Calu3 (cell line): ENCODE results near the gene PLEKHM2. TPM values are rescaled to one million over a fixed set of nuclear protein-coding genes. Genes with fewer than 3 reads are reported as not detected.

ENCODE experiments used
- BruUV-seq: library from RNA; stranded (reverse); fragments of 400-500 nt; replicated peaks from 2 replicates; lab custom pipeline; 2021; lab: Mats Ljungman, UMichigan
- CTCF ChIA-PET: fragments of 300-600 bp; sonication (Branson Sonifier 250); formaldehyde crosslinking; loops from one replicate; lab custom pipeline; 2022; ENCODE audit warnings: antibody characterized with exemption; lab: Charles Lee
- DNase-seq: peaks from one replicate; pipeline ENCODE4 v3.0.0; 2022
- H3K27ac Mint-ChIP-seq: one replicate; pipeline ENCODE4 v1.8.0; 2022; ENCODE audit warnings: mixed read lengths; ENCODE audit not compliant: unreplicated experiment
- H3K27me3 Mint-ChIP-seq: one replicate; pipeline ENCODE4 v1.8.0; 2022; ENCODE audit warnings: mixed read lengths; ENCODE audit not compliant: unreplicated experiment
- H3K36me3 Mint-ChIP-seq: one replicate; pipeline ENCODE4 v1.8.0; 2022; ENCODE audit warnings: mild to moderate bottlenecking, moderate library complexity, mixed read lengths; ENCODE audit not compliant: insufficient read depth, unreplicated experiment
- H3K4me1 Mint-ChIP-seq: one replicate; pipeline ENCODE4 v1.8.0; 2022; ENCODE audit warnings: mild to moderate bottlenecking, low read depth, mixed read lengths; ENCODE audit not compliant: unreplicated experiment
- H3K4me3 Mint-ChIP-seq: one replicate; pipeline ENCODE4 v1.8.0; 2022; ENCODE audit warnings: mild to moderate bottlenecking, low read depth, moderate library complexity, mixed read lengths; ENCODE audit not compliant: unreplicated experiment
- H3K9me3 Mint-ChIP-seq: one replicate; pipeline ENCODE4 v1.8.0; 2022; ENCODE audit warnings: low read depth, mixed read lengths; ENCODE audit not compliant: unreplicated experiment
- intact Hi-C: fragments of 100-400 bp; cut with micrococcal nuclease; formaldehyde crosslinking; loops from one replicate; pipeline ENCODE4 v1.10.0; 2022; ENCODE audit not compliant: unreplicated experiment
- total RNA-seq: library from RNA; stranded (reverse); gene quantifications from 2 replicates; pipeline ENCODE4 v1.2.3, GENCODE V29; 2022
- TF ChIP-seq, protein P1 (sequence below): fragments of 200-600 bp; IDR thresholded peaks from one replicate; pipeline ENCODE4 v1.8.0; 2022; ENCODE audit warnings: antibody characterized with exemption; ENCODE audit not compliant: unreplicated experiment

Gene PLEKHM2
- total RNA-seq, 1 experiment from 2014 or later, result 30.4 TPM

DNA sequence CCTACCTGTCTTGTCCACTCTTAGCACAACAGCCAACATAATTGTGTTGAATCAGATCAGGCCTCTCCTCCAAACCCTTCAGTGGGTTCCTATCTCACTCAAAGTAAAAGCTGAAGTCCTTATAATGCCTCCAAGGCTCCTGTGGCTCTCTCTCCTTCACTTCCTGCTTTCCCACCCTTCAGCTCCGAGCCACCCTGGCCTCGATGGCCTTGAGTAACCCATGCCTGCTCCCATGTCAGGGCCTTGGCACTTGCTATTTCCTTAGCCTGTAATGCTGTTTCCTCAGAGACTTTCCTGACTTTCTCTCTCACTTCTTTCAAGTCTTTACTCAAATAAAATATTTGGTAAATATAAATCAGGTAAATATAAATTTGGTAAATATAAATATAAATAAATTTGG is 8.1 kb upstream of the PLEKHM2 start:
- H3K27me3 Mint-ChIP-seq, result no peaks in the 10 kb centered on the region
- H3K36me3 Mint-ChIP-seq, result no peaks in the 10 kb centered on the region
- BruUV-seq, result no TSS peak
- H3K9me3 Mint-ChIP-seq, result no peaks in the 10 kb centered on the region
- H3K4me1 Mint-ChIP-seq, result no peaks in the 10 kb centered on the region
- H3K27ac Mint-ChIP-seq, result no peak overlapping the region
- CTCF ChIA-PET, result no interaction called here
- TF ChIP-seq, protein P1, sequence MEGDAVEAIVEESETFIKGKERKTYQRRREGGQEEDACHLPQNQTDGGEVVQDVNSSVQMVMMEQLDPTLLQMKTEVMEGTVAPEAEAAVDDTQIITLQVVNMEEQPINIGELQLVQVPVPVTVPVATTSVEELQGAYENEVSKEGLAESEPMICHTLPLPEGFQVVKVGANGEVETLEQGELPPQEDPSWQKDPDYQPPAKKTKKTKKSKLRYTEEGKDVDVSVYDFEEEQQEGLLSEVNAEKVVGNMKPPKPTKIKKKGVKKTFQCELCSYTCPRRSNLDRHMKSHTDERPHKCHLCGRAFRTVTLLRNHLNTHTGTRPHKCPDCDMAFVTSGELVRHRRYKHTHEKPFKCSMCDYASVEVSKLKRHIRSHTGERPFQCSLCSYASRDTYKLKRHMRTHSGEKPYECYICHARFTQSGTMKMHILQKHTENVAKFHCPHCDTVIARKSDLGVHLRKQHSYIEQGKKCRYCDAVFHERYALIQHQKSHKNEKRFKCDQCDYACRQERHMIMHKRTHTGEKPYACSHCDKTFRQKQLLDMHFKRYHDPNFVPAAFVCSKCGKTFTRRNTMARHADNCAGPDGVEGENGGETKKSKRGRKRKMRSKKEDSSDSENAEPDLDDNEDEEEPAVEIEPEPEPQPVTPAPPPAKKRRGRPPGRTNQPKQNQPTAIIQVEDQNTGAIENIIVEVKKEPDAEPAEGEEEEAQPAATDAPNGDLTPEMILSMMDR, result no peak
- DNase-seq, result no peak
- H3K4me3 Mint-ChIP-seq, result no peak overlapping the region
- intact Hi-C loops, result no loop called here

DNA sequence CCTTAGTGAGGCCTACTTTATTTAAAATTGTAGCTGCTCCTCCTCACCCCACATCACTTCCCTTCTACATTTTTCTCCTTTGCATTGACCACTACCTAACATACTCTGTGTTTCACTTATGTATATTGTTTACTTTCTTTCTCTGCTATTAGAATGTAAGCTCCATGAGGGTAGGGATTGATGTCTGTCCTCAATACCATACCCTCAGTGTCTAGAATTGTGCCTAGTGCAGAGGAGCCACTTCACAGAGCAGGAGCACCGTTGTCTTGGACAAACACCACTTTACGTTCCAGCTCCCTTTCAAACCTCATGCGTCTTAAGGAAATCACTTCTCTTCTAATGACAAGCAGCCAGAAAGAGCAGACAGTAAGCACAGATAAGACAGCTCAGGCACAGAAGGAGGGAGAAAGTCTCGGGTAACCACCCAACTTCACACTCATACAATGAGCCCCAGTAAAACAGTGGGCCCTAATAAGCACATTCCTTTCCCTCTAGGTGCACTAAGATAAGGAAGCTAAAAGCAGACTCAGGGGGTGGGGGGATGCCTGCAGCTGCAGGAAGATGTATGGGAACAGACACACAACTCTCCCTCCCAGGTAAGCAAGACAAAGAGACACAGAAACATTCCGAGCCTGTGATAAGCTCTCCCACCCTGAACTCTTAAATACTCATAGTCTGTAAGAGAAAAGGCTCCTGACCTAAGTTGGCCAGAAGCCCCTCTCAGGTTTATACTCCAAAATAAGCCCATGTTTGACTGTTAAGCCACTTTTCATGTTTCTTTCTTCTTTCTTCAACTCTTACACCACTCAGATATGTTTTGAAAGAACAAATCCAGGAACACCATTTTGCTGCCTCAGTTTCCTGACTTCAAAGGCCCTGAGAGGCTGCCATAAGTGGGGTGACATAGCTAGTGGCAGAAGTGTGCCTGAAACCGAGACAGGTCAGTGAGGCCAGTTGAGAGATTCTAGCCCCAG is 7.1 kb upstream of the PLEKHM2 start:
- no peak for DNase-seq
- no peak overlapping the region for H3K4me3 Mint-ChIP-seq
- CTCF ChIA-PET, result no interaction called here
- intact Hi-C loops, result no loop called here
- H3K36me3 Mint-ChIP-seq, result no peaks in the 10 kb centered on the region
- H3K9me3 Mint-ChIP-seq, result no peaks in the 10 kb centered on the region
- H3K4me1 Mint-ChIP-seq, result no peaks in the 10 kb centered on the region
- H3K27ac Mint-ChIP-seq, result no peak overlapping the region
- BruUV-seq, result no TSS peak
- no peaks in the 10 kb centered on the region for H3K27me3 Mint-ChIP-seq
- TF ChIP-seq, protein P1, result no peak

DNA sequence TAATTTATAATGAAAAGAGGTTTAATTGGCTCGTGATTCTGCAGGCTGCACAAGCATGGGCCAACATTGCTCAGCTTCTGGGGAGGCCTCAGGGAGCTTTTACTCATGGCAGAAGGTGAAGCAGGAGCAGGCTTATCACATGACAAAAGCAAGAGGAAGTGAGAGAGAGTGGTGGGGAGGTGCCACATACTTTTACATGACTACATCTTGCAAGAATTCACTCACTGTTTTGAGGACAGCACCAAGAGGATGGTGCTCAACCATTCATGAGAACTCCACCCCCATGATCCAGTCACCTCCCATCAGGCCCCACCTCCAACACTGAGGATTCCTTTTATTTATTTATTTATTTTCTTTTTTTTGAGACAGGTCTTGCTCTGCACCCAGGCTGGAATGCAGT is 5.5 kb upstream of the PLEKHM2 start:
- H3K27ac Mint-ChIP-seq, result no peak overlapping the region
- H3K9me3 Mint-ChIP-seq, result no peaks in the 10 kb centered on the region
- TF ChIP-seq, protein P1, result no peak
- peaks cover 12% of the 10 kb centered on the region for H3K36me3 Mint-ChIP-seq
- intact Hi-C loops, result no loop called here
- CTCF ChIA-PET, result no interaction called here
- no peak overlapping the region for H3K4me3 Mint-ChIP-seq
- no TSS peak for BruUV-seq
- peak; percentile 14 for DNase-seq
- no peaks in the 10 kb centered on the region for H3K4me1 Mint-ChIP-seq
- H3K27me3 Mint-ChIP-seq, result no peaks in the 10 kb centered on the region

DNA sequence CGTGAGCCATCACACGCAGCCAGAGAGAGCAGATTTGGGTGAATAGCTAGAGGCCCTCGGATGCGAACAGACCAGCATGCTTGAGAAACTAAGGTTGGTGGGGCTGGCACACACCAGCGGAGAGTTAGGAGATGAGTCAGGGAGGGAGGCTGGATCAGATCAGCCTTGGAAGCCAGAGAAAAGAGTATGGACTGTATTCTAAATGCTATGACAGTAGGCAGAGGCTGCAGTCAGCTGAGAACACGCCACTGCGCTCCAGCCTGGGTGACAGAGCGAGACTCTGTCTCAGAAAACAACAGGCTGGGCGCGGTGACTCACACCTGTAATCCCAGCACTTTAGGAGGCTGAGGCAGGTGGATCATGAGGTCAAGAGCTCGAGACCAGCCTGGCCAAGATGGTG is 4.0 kb upstream of the PLEKHM2 start:
- TF ChIP-seq, protein P1, result no peak
- intact Hi-C loops, result no loop called here
- DNase-seq, result no peak
- Mint-ChIP-seq H3K27ac (no peak overlapping the region), H3K4me3 (no peak overlapping the region), H3K27me3 (no peaks in the 10 kb centered on the region), H3K9me3 (no peaks in the 10 kb centered on the region), H3K4me1 (no peaks in the 10 kb centered on the region), H3K36me3 (peaks cover 24% of the 10 kb centered on the region)
- CTCF ChIA-PET, result no interaction called here
- BruUV-seq, result no TSS peak
